GM15510 (cell line): ENCODE measurements around the gene MMP28.

Source experiments
- POLR2A ChIP-seq: IDR thresholded peaks from 3 replicates; pipeline ENCODE4 v1.6.1; 2011; ENCODE audit warnings: borderline replicate concordance; ENCODE audit not compliant: insufficient read length; ENCODE audit errors: extremely low read depth

MMP28 gene

GRCh38 chr17:35784895-35785294 is 10.5 kb downstream of the MMP28 start:
- TF ChIP-seq POLR2A = no peak

- TF ChIP-seq POLR2A = no peak
These were observed 14.5 kb downstream of the MMP28 start for GRCh38 chr17:35780950-35781349.

- TF ChIP-seq POLR2A = no peak
These were observed 16.7 kb downstream of the MMP28 start for GRCh38 chr17:35778641-35779196.

- no peak for TF ChIP-seq POLR2A
These were observed 19.9 kb downstream of the MMP28 start for GRCh38 chr17:35775583-35775982.

- TF ChIP-seq POLR2A = no peak
These were observed 20.4 kb downstream of the MMP28 start for GRCh38 chr17:35775039-35775438.

GRCh38 chr17:35774499-35774898 is 20.9 kb downstream of the MMP28 start:
- TF ChIP-seq POLR2A = no peak

- no peak for TF ChIP-seq POLR2A
These were observed 21.6 kb downstream of the MMP28 start for GRCh38 chr17:35773679-35774425.

GRCh38 chr17:35773129-35773528 is 22.3 kb downstream of the MMP28 start:
- TF ChIP-seq POLR2A = no peak

GRCh38 chr17:35769895-35770486 is 25.4 kb downstream of the MMP28 start:
- TF ChIP-seq POLR2A = no peak

- no peak for TF ChIP-seq POLR2A
These were observed 26.6 kb downstream of the MMP28 start for GRCh38 chr17:35768797-35769196.

GRCh38 chr17:35766903-35767510 is 28.4 kb downstream of the MMP28 start:
- no peak for TF ChIP-seq POLR2A

GRCh38 chr17:35766489-35766877 is 29.0 kb downstream of the MMP28 start:
- no peak for TF ChIP-seq POLR2A

GRCh38 chr17:35765756-35766488 is 29.5 kb downstream of the MMP28 start:
- TF ChIP-seq POLR2A = no peak

- TF ChIP-seq POLR2A = no peak
These were observed 30.2 kb downstream of the MMP28 start for GRCh38 chr17:35765086-35765710.
